IMR-90 (cell line): ENCODE results near the gene RADIL.

Source experiments
- CHD1 ChIP-seq: IDR thresholded peaks from 2 replicates; pipeline ENCODE4 v1.6.1; 2012; ENCODE audit warnings: low read depth, low read length, improper control_type of control experiment
- CTCF ChIP-seq: conservative IDR thresholded peaks from 2 replicates; pipeline ENCODE4 v1.5.1; 2012; ENCODE audit warnings: mild to moderate bottlenecking, low read depth, low read length, improper control_type of control experiment
- MAZ ChIP-seq: IDR thresholded peaks from 2 replicates; pipeline ENCODE4 v1.6.1; 2012; ENCODE audit warnings: low read depth, mild to moderate bottlenecking, low read length, improper control_type of control experiment, moderate library complexity, borderline replicate concordance
- MXI1 ChIP-seq: IDR thresholded peaks from 2 replicates; pipeline ENCODE4 v1.6.1; 2012; ENCODE audit warnings: low read depth, mild to moderate bottlenecking, low read length, moderate library complexity, borderline replicate concordance
- POLR2A ChIP-seq: IDR thresholded peaks from 2 replicates; pipeline ENCODE4 v1.6.1; 2012; ENCODE audit warnings: mild to moderate bottlenecking, low read depth, low read length
- RAD21 ChIP-seq: IDR thresholded peaks from 2 replicates; pipeline ENCODE4 v1.6.1; 2012; ENCODE audit warnings: low read length, improper control_type of control experiment

DNA sequence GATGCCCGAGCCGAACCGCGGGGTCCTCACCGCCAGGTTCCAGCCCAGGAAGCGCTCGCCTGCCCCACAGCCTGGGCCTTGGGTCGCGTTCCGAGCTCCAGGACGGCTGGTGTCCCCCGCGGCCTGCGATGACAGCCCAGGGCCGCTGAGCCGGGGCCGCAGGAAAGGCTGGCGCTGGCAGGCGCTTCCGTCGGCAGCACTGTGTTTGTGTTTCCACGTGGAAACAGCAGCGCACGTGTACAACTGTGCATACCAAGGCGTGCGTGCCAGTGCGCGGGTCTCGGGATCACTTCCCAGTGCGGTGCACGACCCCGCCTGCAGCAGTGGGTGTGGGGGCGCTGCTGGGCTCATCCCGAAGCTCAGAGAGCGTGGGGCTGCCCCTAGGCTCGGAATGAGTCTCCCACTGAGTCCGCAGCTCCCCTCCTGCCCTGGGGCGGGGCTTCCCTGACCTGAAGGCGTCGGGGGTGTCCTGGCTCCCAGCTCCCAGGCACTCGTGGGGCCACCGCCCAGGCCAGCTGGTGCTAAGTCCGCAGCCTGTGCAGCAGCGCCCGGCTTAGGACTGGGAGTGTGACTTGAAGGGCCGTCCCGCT, 90.9 kb downstream of the RADIL start:
- TF ChIP-seq POLR2A, result no peak
- TF ChIP-seq CTCF, result no peak
- no peak for TF ChIP-seq MAZ
- no peak for TF ChIP-seq RAD21
- no peak for TF ChIP-seq CHD1
- no peak for TF ChIP-seq MXI1
